HEK293T (cell line): Measurements from ENCODE around the gene HIVEP3.

Source experiments
- CTCF ChIA-PET: fragments of 350-600 bp; formaldehyde crosslinking; extraction: SDS; loops from one replicate; lab custom pipeline; 2021; ENCODE audit warnings: antibody characterized with exemption, inconsistent platforms; lab: Yijun Ruan, JAX
- POLR2A ChIA-PET: fragments of 350-600 bp; formaldehyde crosslinking; extraction: SDS; loops from one replicate; lab custom pipeline; 2020; ENCODE audit warnings: antibody characterized with exemption, inconsistent platforms; lab: Yijun Ruan, JAX
- DNase-seq: peaks from one replicate; pipeline ENCODE4 v3.0.0; 2012; ENCODE audit warnings: mixed read lengths; ENCODE audit errors: extremely low spot score
- ARNT ChIP-seq: fragments of 450-650 bp; IDR thresholded peaks from 2 replicates; pipeline ENCODE4 v1.6.1; 2017; ENCODE audit warnings: mild to moderate bottlenecking
- BHLHE40 ChIP-seq: fragments of 450-650 bp; IDR thresholded peaks from 2 replicates; pipeline ENCODE4 v1.6.1; 2016; ENCODE audit warnings: mild to moderate bottlenecking, moderate library complexity, borderline replicate concordance
- CTBP1 ChIP-seq: fragments of 450-650 bp; IDR thresholded peaks from 2 replicates; pipeline ENCODE4 v1.6.1; 2016; ENCODE audit warnings: borderline replicate concordance
- ELF4 ChIP-seq: fragments of 450-650 bp; IDR thresholded peaks from 2 replicates; pipeline ENCODE4 v1.6.1; 2017; ENCODE audit warnings: antibody characterized with exemption
- FOXA1 ChIP-seq: fragments of 450-650 bp; IDR thresholded peaks from 2 replicates; pipeline ENCODE4 v1.6.1; 2016; ENCODE audit warnings: mild to moderate bottlenecking
- FOXK2 ChIP-seq: fragments of 450-650 bp; IDR thresholded peaks from 2 replicates; pipeline ENCODE4 v1.6.1; 2016; ENCODE audit warnings: mild to moderate bottlenecking
- FOXM1 ChIP-seq: fragments of 450-650 bp; IDR thresholded peaks from 2 replicates; pipeline ENCODE4 v1.6.1; 2017; ENCODE audit warnings: mild to moderate bottlenecking, borderline replicate concordance
- HDGF ChIP-seq: fragments of 450-650 bp; IDR thresholded peaks from 2 replicates; pipeline ENCODE4 v1.6.1; 2017; ENCODE audit warnings: antibody characterized with exemption, borderline replicate concordance
- L3MBTL2 ChIP-seq: fragments of 450-650 bp; conservative IDR thresholded peaks from 2 replicates; pipeline ENCODE4 v1.6.1; 2016; ENCODE audit warnings: mild to moderate bottlenecking
- LEF1 ChIP-seq: fragments of 450-650 bp; IDR thresholded peaks from 2 replicates; pipeline ENCODE4 v1.6.1; 2017; ENCODE audit warnings: mild to moderate bottlenecking, borderline replicate concordance
- NFRKB ChIP-seq: fragments of 450-650 bp; IDR thresholded peaks from 2 replicates; pipeline ENCODE4 v1.6.1; 2016; ENCODE audit warnings: mild to moderate bottlenecking, moderate library complexity
- SP1 ChIP-seq: fragments of 450-650 bp; IDR thresholded peaks from 2 replicates; pipeline ENCODE4 v1.6.1; 2017
- SUZ12 ChIP-seq: fragments of 450-650 bp; IDR thresholded peaks from 2 replicates; pipeline ENCODE4 v1.6.1; 2016; ENCODE audit warnings: mild to moderate bottlenecking
- TARDBP ChIP-seq: fragments of 450-650 bp; IDR thresholded peaks from 2 replicates; pipeline ENCODE4 v1.6.1; 2016
- ZNF384 ChIP-seq: fragments of 450-650 bp; IDR thresholded peaks from 2 replicates; pipeline ENCODE4 v1.6.1; 2016
- TF ChIP-seq, protein P1 (sequence below): fragments of 450-650 bp; IDR thresholded peaks from 2 replicates; pipeline ENCODE4 v1.6.1; 2016

The HIVEP3 gene

DNA sequence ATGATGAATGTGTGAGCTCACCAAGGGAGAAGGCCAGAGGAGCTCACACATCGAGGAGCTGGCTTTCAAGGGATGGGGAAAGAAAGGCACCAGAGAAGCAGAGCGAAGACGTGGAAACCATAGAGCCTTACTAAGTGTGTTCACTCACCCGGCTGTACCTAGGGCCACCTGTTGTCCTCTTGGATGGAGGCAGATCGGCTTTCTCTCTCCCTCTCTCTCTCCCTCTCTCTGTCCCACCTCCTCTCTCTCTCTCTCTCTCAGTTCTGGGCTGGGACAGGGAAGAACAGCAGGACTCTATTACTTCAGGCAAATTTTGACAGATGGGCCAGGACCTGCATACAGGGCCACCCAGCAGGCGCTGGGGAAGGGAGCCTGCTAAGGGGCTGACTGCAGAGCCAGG is 64.8 kb downstream of the HIVEP3 start:
- ChIA-PET POLR2A (no interaction called here), CTCF (no interaction called here)
- no peak for DNase-seq

DNA sequence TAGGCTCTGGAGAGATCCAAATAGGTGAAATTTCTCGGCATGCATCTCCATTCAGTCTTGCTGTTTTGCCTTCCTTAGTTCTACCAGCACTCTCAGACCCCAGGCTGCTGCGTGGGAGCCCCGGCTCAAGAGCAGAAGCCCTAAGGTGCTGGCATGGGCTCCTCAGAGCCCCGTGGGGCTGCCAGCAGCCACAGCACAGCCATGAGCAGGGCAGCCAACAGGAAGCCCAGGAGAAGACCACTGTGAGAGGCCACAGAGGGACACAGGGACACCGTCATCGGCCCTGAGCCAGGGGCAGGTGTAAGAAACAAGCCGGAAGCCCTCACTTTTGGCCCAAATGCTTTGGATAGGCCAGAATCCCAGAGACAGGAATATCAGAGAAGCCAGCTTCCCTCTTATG is 66.6 kb downstream of the HIVEP3 start:
- POLR2A ChIA-PET: no interaction called here

More for the DNA sequence above, 64.8 kb downstream of the HIVEP3 start:
- TF ChIP-seq L3MBTL2: no peak
- no peak for TF ChIP-seq LEF1
- no peak for TF ChIP-seq ZNF384
- no peak for TF ChIP-seq SP1
- no peak for TF ChIP-seq ARNT
- no peak for TF ChIP-seq CTBP1
- no peak for TF ChIP-seq BHLHE40
- no peak for TF ChIP-seq TARDBP
- no peak for TF ChIP-seq ELF4
- TF ChIP-seq NFRKB: no peak
- TF ChIP-seq FOXK2: no peak
- TF ChIP-seq FOXA1: no peak
- TF ChIP-seq, protein P1, sequence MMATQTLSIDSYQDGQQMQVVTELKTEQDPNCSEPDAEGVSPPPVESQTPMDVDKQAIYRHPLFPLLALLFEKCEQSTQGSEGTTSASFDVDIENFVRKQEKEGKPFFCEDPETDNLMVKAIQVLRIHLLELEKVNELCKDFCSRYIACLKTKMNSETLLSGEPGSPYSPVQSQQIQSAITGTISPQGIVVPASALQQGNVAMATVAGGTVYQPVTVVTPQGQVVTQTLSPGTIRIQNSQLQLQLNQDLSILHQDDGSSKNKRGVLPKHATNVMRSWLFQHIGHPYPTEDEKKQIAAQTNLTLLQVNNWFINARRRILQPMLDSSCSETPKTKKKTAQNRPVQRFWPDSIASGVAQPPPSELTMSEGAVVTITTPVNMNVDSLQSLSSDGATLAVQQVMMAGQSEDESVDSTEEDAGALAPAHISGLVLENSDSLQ: no peak
- no peak for TF ChIP-seq SUZ12
- TF ChIP-seq HDGF: no peak
- TF ChIP-seq FOXM1: no peak

DNA sequence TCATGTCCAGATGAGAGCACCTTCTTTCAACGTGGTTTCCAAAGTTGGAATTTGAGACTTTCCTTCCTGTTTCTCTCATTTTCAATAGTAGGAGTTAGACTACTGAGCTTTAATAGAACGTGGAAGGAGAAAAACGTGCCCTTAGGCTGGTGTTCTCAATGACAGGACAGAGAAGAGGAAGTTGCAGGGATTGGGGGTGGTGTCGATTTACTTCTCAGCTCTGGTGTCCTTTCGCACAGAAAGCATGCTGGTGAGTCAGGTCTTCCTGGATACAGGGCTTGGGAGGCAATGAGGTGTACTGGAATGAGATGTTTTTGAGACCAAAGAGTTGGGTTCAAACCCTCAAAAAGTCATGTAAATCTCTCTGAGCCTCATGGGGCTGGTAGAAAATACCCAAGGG is 67.1 kb downstream of the HIVEP3 start:
- DNase-seq: no peak
- TF ChIP-seq SP1: no peak
- no peak for TF ChIP-seq FOXK2
- TF ChIP-seq ARNT: no peak
- TF ChIP-seq NFRKB: no peak
- no peak for TF ChIP-seq FOXA1
- no peak for TF ChIP-seq FOXM1
- no peak for TF ChIP-seq LEF1
- TF ChIP-seq SUZ12: no peak
- TF ChIP-seq, protein P1: no peak
- TF ChIP-seq ZNF384: no peak
- TF ChIP-seq TARDBP: no peak
- no peak for TF ChIP-seq BHLHE40
- TF ChIP-seq L3MBTL2: no peak
- TF ChIP-seq ELF4: no peak
- no peak for TF ChIP-seq CTBP1
- TF ChIP-seq HDGF: no peak
- ChIA-PET POLR2A (no interaction called here), CTCF (no interaction called here)

More for the DNA sequence above, 66.6 kb downstream of the HIVEP3 start:
- no peak for TF ChIP-seq SP1
- TF ChIP-seq LEF1: no peak
- no peak for TF ChIP-seq NFRKB
- TF ChIP-seq ZNF384: no peak
- TF ChIP-seq FOXM1: no peak
- no peak for TF ChIP-seq ARNT
- TF ChIP-seq FOXA1: no peak
- CTCF ChIA-PET: no interaction called here
- DNase-seq: no peak

DNA sequence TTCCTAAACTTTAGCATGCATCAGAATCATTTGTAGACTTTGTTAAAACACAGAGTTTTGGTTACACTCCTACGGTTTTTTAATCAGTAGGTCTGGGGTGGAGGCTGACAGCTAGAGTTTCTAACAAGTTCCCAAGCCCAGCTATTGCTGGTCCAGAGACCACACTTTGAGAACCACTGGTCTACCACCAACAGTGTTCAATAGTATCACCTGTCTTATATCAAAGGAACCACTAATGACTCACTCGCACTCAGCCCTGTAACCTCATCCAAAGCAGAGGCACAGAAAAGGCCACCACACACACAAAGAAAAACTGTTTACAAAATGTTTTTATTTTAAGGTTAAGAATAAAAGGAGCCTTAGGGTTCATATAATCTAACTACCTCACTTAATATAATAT is 68.7 kb downstream of the HIVEP3 start:
- CTCF ChIA-PET: interaction anchor here (0.7 kb wide), 1 partner anchor 277 kb away, joined by 3 read pairs; no protein-coding TSS in a partner anchor
- POLR2A ChIA-PET: no interaction called here
- no peak for DNase-seq

DNA sequence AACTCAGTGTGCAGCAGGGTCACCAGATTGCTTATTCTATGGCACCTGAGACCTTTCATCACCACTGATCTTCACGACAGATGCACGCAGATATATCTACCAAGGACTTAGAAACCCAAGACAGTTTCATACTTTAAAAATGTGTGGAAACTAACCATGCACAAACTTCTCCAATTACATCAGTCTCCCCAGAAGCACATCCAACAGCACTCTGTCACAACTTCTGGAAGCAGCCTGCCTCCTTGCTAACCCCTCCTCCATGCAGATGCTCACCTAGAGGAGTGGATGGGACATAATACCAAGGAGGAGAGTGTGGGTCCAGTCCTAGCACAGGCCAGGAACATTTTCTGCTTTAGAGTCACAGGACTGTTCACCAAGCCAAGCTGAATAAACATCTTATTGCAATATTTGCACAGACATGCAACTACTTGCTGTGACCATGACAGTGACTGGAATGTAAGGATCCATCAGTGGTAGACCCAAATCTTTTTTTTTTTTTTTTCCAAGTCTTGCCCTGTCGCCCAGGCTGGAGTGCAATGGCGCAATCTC is 69.4 kb downstream of the HIVEP3 start:
- no peak for DNase-seq
- ChIA-PET POLR2A (no interaction called here), CTCF (interaction anchor here (0.7 kb wide), 1 partner anchor 276 kb away, joined by 3 read pairs; no protein-coding TSS in a partner anchor)
- TF ChIP-seq NFRKB: no peak
- TF ChIP-seq LEF1: no peak
- TF ChIP-seq FOXM1: no peak
- TF ChIP-seq FOXA1: no peak
- no peak for TF ChIP-seq FOXK2
- TF ChIP-seq TARDBP: no peak
- no peak for TF ChIP-seq SUZ12
- no peak for TF ChIP-seq SP1
- TF ChIP-seq ELF4: no peak
- no peak for TF ChIP-seq BHLHE40
- TF ChIP-seq ZNF384: no peak
- TF ChIP-seq, protein P1: no peak
- TF ChIP-seq HDGF: no peak
- TF ChIP-seq ARNT: no peak
- TF ChIP-seq CTBP1: no peak
- TF ChIP-seq L3MBTL2: no peak

More for the DNA sequence above, 68.7 kb downstream of the HIVEP3 start:
- TF ChIP-seq NFRKB (no peak), FOXM1 (no peak), SUZ12 (no peak), CTBP1 (no peak), SP1 (no peak), FOXA1 (no peak), FOXK2 (no peak), TARDBP (no peak), LEF1 (no peak), ARNT (no peak), ZNF384 (no peak), BHLHE40 (no peak), ELF4 (no peak), HDGF (no peak), L3MBTL2 (no peak)
- TF ChIP-seq, protein P1: no peak
